ENCODE results near the gene KLK15.

Gene KLK15

DNA sequence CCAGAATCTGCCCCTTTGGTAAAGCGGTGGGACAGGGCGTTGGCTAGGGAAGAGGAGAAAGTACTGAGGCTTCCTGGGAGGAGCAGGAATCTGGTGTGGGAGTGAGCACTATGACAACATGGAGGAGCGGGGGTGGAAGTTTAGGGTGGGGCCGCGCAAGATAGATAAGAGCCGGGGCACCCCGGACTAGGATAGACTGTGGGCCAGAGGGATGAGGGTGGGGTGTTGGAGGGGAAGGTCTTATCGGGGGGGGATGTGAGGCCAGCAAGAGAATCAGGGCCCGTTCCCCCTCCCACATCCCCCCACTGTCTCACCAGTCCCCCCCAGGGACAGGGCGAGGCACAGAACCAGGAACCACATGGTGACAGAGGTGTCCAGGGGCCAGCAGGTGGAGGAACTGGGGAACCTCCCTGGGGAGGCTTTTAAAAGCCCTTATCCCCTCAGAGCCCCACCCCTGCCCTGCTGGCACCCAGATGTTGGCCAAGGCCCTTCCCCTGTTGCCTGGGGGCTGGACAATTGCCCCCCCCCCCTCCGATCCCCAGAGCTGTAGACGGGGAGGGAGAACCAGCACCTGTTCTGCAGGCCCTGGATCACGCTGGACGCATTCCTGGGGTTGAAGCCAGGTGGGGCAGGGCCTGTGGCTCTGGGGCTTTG, 9.9 kb downstream of the KLK15 start, which contains the start of gene KLK1:
Gene KLK1, minus strand, starts transcription at position 399 of the 654 bp plus-strand sequence. Its CDS starts 39 bp downstream, at position 360.
- in situ Hi-C loops (cut with MboI; ENCODE audit: low sequenced_read_pairs, unreplicated experiment) = no loop called here

DNA sequence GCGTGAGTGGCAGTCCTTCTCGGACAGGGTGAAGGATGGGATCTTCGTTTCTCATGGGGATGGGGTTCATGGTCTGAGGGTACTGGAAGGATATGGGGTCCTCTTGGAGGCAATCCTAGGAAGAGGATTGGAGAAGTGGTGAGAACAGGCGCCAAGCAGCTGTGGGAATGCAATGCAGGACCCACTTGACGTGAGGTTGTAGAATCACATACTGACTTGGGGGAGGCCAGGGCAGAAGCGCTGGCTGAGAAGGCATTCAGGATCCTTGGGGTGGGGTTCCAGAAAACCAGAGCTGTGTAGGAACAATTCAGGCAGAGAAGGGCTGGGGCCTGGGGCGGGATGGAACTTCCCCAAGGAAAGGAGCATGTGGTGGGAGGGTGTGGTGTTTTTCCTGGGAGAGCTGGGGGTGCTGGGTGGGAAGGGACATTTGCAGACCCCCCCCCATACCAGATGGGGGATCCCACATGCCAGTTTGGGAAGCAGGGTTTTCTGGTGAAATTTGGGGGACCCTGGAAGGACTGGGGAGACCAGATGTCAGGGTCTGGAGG, 10.6 kb downstream of the KLK15 start:
- in situ Hi-C loops (cut with MboI; ENCODE audit: low sequenced_read_pairs, unreplicated experiment) = no loop called here
- DNase-seq (ENCODE audit: low spot score) = no peak
- TF ChIP-seq, protein P1, sequence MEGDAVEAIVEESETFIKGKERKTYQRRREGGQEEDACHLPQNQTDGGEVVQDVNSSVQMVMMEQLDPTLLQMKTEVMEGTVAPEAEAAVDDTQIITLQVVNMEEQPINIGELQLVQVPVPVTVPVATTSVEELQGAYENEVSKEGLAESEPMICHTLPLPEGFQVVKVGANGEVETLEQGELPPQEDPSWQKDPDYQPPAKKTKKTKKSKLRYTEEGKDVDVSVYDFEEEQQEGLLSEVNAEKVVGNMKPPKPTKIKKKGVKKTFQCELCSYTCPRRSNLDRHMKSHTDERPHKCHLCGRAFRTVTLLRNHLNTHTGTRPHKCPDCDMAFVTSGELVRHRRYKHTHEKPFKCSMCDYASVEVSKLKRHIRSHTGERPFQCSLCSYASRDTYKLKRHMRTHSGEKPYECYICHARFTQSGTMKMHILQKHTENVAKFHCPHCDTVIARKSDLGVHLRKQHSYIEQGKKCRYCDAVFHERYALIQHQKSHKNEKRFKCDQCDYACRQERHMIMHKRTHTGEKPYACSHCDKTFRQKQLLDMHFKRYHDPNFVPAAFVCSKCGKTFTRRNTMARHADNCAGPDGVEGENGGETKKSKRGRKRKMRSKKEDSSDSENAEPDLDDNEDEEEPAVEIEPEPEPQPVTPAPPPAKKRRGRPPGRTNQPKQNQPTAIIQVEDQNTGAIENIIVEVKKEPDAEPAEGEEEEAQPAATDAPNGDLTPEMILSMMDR (IDR thresholded peaks at IDR 0.05; ENCODE audit: borderline replicate concordance, control extremely low read depth, extremely low read depth, insufficient read depth, missing control alignments) = no peak

More for the DNA sequence above, 9.9 kb downstream of the KLK15 start, which contains the start of gene KLK1:
- DNase-seq (ENCODE audit: low spot score) = no peak
- TF ChIP-seq, protein P1 (IDR thresholded peaks at IDR 0.05; ENCODE audit: borderline replicate concordance, control extremely low read depth, extremely low read depth, insufficient read depth, missing control alignments) = no peak

DNA sequence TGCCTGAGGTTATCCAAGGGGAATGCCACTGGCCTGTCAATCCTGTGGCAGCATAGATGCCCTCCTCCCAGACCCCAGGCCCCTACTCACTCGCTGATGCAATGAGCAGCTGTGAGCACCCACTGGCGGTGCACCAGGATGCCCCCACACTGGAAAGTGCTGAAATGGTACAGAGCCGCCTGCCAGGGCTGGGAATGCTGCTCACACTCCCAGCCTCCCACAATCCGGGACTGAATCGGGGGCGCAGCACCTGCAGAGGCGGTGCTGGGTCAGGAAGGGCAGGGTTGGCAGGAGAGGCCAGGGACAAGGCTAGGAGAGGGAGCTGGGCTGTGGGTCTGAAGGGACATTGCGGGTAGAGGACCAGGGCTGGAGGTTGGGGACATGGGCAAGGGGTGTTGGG, 11.8 kb downstream of the KLK15 start:
- in situ Hi-C loops (cut with MboI; ENCODE audit: low sequenced_read_pairs, unreplicated experiment) = no loop called here
- TF ChIP-seq, protein P1 (IDR thresholded peaks at IDR 0.05; ENCODE audit: borderline replicate concordance, control extremely low read depth, extremely low read depth, insufficient read depth, missing control alignments) = no peak
- DNase-seq (ENCODE audit: low spot score) = no peak

DNA sequence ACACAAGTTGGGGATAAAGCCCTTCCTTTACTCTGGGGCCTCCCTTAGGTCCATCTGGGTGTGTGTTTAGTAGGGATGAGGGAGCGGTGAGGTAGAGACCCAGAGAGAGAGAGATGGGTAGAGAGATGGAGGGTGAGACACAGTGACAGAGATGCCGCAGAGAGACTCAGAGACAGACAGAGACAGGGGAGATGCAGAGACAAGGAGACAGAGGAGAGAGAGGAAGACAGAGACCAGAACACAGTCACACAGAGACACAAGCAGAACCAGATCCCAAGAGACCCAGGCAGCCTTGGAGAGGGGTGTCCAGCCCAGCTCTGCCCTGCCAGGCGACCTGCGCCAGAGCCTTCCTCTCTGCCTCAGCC, 12.1 kb downstream of the KLK15 start:
- DNase-seq (ENCODE audit: low spot score) = peak; percentile 38
- in situ Hi-C loops (cut with MboI; ENCODE audit: low sequenced_read_pairs, unreplicated experiment) = no loop called here
- TF ChIP-seq, protein P1 (IDR thresholded peaks at IDR 0.05; ENCODE audit: borderline replicate concordance, control extremely low read depth, extremely low read depth, insufficient read depth, missing control alignments) = no peak

DNA sequence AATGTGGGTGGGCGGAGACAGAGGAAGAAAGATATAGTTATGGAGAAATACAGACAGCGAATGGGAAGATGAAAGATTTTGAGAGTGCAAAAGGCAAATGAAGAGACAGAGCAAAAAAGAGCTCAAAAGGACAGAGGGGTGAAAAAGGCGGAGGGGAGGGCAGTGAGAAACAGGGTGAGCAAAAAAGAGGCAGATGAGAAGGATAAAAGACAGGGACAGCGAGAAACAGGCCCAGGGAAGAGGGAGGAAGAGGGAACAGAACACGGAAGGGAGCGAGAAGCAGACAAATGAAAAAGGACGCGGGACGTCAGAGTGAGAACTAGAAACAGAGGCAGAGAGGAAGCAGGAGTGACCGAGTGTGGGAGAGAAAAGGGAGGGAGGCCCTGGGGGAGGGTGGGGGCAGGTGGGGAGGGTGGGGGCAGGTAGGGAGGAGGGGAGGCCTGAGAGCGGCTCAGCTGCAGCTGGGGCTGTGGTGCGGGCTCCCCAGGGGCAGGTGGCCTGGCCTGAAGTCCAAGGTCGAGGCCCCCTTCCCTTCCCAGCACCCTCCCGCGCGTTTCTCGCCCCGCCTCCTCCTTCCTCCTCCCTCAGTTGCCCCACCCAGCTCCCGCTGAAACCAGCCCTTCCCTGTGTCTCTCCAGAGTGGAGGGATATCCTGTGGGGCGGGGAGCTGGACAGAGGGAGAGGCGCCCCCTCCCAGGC, 12.7 kb downstream of the KLK15 start:
- DNase-seq (ENCODE audit: low spot score) = peak; percentile 83
- in situ Hi-C loops (cut with MboI; ENCODE audit: low sequenced_read_pairs, unreplicated experiment) = no loop called here
- TF ChIP-seq, protein P1 (IDR thresholded peaks at IDR 0.05; ENCODE audit: borderline replicate concordance, control extremely low read depth, extremely low read depth, insufficient read depth, missing control alignments) = no peak

DNA sequence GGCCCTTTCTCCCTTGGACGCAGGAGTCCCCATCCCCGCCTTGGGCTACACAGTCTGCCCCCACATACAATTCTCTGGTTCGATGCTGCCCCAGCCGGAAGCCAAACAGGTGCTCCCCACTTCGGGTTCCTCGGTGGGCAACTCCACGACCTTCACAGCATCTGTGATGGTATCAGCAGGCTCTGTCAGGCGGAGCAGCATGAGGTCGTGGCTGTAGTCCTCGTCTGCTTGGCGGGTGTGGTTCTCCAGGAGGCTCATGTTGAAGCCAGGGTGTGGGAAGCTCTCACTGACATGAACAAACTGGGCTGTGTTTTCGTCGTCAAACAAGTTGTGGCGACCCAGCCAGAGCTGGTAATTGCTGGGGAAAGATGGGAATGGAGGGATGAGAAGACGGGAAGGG, 13.3 kb downstream of the KLK15 start:
- DNase-seq (ENCODE audit: low spot score) = peak; percentile 36
- in situ Hi-C loops (cut with MboI; ENCODE audit: low sequenced_read_pairs, unreplicated experiment) = no loop called here

More for the DNA sequence above, 13.3 kb downstream of the KLK15 start:
- TF ChIP-seq, protein P1 (IDR thresholded peaks at IDR 0.05; ENCODE audit: borderline replicate concordance, control extremely low read depth, extremely low read depth, insufficient read depth, missing control alignments) = no peak
